ENCODE measurements around the gene FAM229A. TPM values are rescaled to one million over a fixed set of nuclear protein-coding genes. Genes with fewer than 3 reads are reported as not detected.

Gene FAM229A, protein sequence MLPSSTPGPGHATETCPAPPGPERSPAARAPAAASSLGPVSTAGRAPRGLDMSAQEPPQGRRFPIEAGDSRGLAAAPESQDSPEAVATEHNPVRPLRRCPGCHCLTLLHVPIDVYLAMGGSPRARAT
- 0.18 and 0.97 TPM in 2 replicates for total RNA-seq

GRCh38 chr1:32362474-32363313, at the start of gene FAM229A, which contains the start of gene TSSK3:
FAM229A (minus strand) TSS chr1:32362485; CDS start chr1:32362091, 394 bp downstream.
TSSK3 (plus strand) TSS chr1:32362539; CDS start chr1:32362702, 163 bp downstream.

GRCh38 chr1:32394141-32394889, 32.0 kb upstream of the FAM229A start, which contains the start of gene BSDC1:
BSDC1 (minus strand) TSS chr1:32394441; CDS start chr1:32394414, 27 bp downstream.

GRCh38 chr1:32335790-32336590, 26.3 kb downstream of the FAM229A start, which contains the start of gene MARCKSL1:
MARCKSL1 (minus strand) TSS chr1:32336233; CDS start chr1:32336033, 200 bp downstream.

Other genes starting within 250 kb of the FAM229A start
- 49.5 and 58.6 TPM in 2 replicates for gene TXLNA, start 182.8 kb downstream of the FAM229A start, total RNA-seq
- gene CCDC28B, start 161.9 kb downstream of the FAM229A start, total RNA-seq: 9.4 and 15.7 TPM in 2 replicates
- gene IQCC, start 156.8 kb downstream of the FAM229A start, total RNA-seq: 1.3 and 1.6 TPM in 2 replicates
- not detected in 2 replicates for gene DCDC2B, start 153.4 kb downstream of the FAM229A start, total RNA-seq
- gene TMEM234, start 140.1 kb downstream of the FAM229A start, total RNA-seq: 11.9 and 14.7 TPM in 2 replicates
- gene EIF3I, start 140.1 kb downstream of the FAM229A start, total RNA-seq: 263 and 299 TPM in 2 replicates
- gene FAM167B, start 115.3 kb downstream of the FAM229A start, total RNA-seq: 2.8 TPM in 1 of 2 replicates, not detected in the other
- gene LCK, start 111.2 kb downstream of the FAM229A start, total RNA-seq: 0.49 TPM in 1 of 2 replicates, not detected in the other
- gene HDAC1, start 70.4 kb downstream of the FAM229A start, total RNA-seq: 67.1 and 70.9 TPM in 2 replicates
- 268 and 400 TPM in 2 replicates for gene MARCKSL1, start 26.3 kb downstream of the FAM229A start, total RNA-seq
- 0.32 TPM in 1 of 2 replicates, not detected in the other for gene TSSK3, start 54 bp upstream of the FAM229A start, total RNA-seq
- 65.9 and 67.7 TPM in 2 replicates for gene BSDC1, start 32.0 kb upstream of the FAM229A start, total RNA-seq
- gene ZBTB8B, start 102.6 kb upstream of the FAM229A start, total RNA-seq: under 0.01 and 0.16 TPM in 2 replicates
- 3.7 and 4.3 TPM in 2 replicates for gene ZBTB8A, start 176.9 kb upstream of the FAM229A start, total RNA-seq

Data from cardiac atrium fibroblast (primary cell).